Neural cell (in vitro differentiated cells): ENCODE data around the gene MAP3K1.

Source experiments
- EP300 ChIP-seq: fragments of 450-650 bp; conservative IDR thresholded peaks from 2 replicates; pipeline ENCODE4 v1.6.1; 2014; ENCODE audit warnings: antibody characterized with exemption, mild to moderate bottlenecking, moderate library complexity; ENCODE audit not compliant: poor library complexity, severe bottlenecking
- EZH2 ChIP-seq: fragments of 200-600, 300-800 bp; shearing (Covaris generic), sonication (generic); IDR thresholded peaks from 2 replicates; pipeline ENCODE4 v1.6.1; 2014; ENCODE audit warnings: antibody characterized with exemption, low read length, borderline replicate concordance, mild to moderate bottlenecking; ENCODE audit not compliant: insufficient read depth, poor library complexity, severe bottlenecking
- MXI1 ChIP-seq: fragments of 450-650 bp; conservative IDR thresholded peaks from 2 replicates; pipeline ENCODE4 v1.6.1; 2014; ENCODE audit warnings: antibody characterized with exemption, mild to moderate bottlenecking; ENCODE audit not compliant: poor library complexity, severe bottlenecking
- POLR2AphosphoS5 ChIP-seq: IDR thresholded peaks from 2 replicates; pipeline ENCODE4 v1.6.1; 2012
- RAD21 ChIP-seq: fragments of 450-650 bp; conservative IDR thresholded peaks from 2 replicates; pipeline ENCODE4 v1.6.1; 2014; ENCODE audit warnings: antibody characterized with exemption, mild to moderate bottlenecking, moderate library complexity
- SMC3 ChIP-seq: fragments of 450-650 bp; conservative IDR thresholded peaks from 2 replicates; pipeline ENCODE4 v1.6.1; 2014; ENCODE audit warnings: antibody characterized with exemption, mild to moderate bottlenecking, moderate library complexity; ENCODE audit not compliant: poor library complexity
- TAF1 ChIP-seq: IDR thresholded peaks from 2 replicates; pipeline ENCODE4 v1.6.1; 2012; ENCODE audit warnings: low read depth
- TF ChIP-seq, protein P1 (sequence below): fragments of 450-650 bp; IDR thresholded peaks from 2 replicates; pipeline ENCODE4 v1.5.1; 2014; ENCODE audit warnings: antibody characterized with exemption, mild to moderate bottlenecking, moderate library complexity; ENCODE audit not compliant: poor library complexity, severe bottlenecking
- TF ChIP-seq, protein P2 (sequence below): IDR thresholded peaks from 2 replicates; pipeline ENCODE4 v1.6.1; 2012; ENCODE audit warnings: borderline replicate concordance

DNA sequence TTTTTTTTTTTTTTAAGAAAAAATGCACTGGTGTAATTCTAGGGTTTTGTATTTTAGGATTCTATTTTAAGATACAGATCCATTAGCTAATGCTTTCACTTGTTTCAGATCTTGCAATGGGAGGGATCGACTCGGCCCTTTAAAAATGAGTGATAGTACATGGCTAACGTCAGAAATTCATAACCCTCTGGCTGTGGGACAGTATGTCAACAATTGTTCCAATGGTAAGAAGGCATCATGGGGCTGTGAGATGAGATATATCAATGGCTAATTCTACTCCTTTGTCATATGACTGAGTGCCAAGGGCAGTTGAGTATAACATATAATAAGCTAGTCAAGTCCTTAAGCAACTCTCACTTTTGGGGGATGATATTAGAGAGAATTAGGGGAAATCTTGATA, 98.4 kb downstream of the MAP3K1 start:
- TF ChIP-seq EZH2 (no peak), RAD21 (no peak), TAF1 (no peak), POLR2AphosphoS5 (no peak), MXI1 (no peak), EP300 (no peak), SMC3 (no peak)
- TF ChIP-seq, protein P1, sequence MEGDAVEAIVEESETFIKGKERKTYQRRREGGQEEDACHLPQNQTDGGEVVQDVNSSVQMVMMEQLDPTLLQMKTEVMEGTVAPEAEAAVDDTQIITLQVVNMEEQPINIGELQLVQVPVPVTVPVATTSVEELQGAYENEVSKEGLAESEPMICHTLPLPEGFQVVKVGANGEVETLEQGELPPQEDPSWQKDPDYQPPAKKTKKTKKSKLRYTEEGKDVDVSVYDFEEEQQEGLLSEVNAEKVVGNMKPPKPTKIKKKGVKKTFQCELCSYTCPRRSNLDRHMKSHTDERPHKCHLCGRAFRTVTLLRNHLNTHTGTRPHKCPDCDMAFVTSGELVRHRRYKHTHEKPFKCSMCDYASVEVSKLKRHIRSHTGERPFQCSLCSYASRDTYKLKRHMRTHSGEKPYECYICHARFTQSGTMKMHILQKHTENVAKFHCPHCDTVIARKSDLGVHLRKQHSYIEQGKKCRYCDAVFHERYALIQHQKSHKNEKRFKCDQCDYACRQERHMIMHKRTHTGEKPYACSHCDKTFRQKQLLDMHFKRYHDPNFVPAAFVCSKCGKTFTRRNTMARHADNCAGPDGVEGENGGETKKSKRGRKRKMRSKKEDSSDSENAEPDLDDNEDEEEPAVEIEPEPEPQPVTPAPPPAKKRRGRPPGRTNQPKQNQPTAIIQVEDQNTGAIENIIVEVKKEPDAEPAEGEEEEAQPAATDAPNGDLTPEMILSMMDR, result no peak
- TF ChIP-seq, protein P2, sequence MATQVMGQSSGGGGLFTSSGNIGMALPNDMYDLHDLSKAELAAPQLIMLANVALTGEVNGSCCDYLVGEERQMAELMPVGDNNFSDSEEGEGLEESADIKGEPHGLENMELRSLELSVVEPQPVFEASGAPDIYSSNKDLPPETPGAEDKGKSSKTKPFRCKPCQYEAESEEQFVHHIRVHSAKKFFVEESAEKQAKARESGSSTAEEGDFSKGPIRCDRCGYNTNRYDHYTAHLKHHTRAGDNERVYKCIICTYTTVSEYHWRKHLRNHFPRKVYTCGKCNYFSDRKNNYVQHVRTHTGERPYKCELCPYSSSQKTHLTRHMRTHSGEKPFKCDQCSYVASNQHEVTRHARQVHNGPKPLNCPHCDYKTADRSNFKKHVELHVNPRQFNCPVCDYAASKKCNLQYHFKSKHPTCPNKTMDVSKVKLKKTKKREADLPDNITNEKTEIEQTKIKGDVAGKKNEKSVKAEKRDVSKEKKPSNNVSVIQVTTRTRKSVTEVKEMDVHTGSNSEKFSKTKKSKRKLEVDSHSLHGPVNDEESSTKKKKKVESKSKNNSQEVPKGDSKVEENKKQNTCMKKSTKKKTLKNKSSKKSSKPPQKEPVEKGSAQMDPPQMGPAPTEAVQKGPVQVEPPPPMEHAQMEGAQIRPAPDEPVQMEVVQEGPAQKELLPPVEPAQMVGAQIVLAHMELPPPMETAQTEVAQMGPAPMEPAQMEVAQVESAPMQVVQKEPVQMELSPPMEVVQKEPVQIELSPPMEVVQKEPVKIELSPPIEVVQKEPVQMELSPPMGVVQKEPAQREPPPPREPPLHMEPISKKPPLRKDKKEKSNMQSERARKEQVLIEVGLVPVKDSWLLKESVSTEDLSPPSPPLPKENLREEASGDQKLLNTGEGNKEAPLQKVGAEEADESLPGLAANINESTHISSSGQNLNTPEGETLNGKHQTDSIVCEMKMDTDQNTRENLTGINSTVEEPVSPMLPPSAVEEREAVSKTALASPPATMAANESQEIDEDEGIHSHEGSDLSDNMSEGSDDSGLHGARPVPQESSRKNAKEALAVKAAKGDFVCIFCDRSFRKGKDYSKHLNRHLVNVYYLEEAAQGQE, result no peak
